HEK293T (cell line): ENCODE measurements around the gene EFCC1.

Source experiments
- CTCF ChIA-PET: fragments of 350-600 bp; formaldehyde crosslinking; extraction: SDS; loops from one replicate; lab custom pipeline; 2021; ENCODE audit warnings: antibody characterized with exemption, inconsistent platforms; lab: Yijun Ruan, JAX
- POLR2A ChIA-PET: fragments of 350-600 bp; formaldehyde crosslinking; extraction: SDS; loops from one replicate; lab custom pipeline; 2020; ENCODE audit warnings: antibody characterized with exemption, inconsistent platforms; lab: Yijun Ruan, JAX
- DNase-seq: peaks from one replicate; pipeline ENCODE4 v3.0.0; 2012; ENCODE audit warnings: mixed read lengths; ENCODE audit errors: extremely low spot score
- ARNT ChIP-seq: fragments of 450-650 bp; IDR thresholded peaks from 2 replicates; pipeline ENCODE4 v1.6.1; 2017; ENCODE audit warnings: mild to moderate bottlenecking
- BHLHE40 ChIP-seq: fragments of 450-650 bp; IDR thresholded peaks from 2 replicates; pipeline ENCODE4 v1.6.1; 2016; ENCODE audit warnings: mild to moderate bottlenecking, moderate library complexity, borderline replicate concordance
- CTBP1 ChIP-seq: fragments of 450-650 bp; IDR thresholded peaks from 2 replicates; pipeline ENCODE4 v1.6.1; 2016; ENCODE audit warnings: borderline replicate concordance
- ELF4 ChIP-seq: fragments of 450-650 bp; IDR thresholded peaks from 2 replicates; pipeline ENCODE4 v1.6.1; 2017; ENCODE audit warnings: antibody characterized with exemption
- FOXA1 ChIP-seq: fragments of 450-650 bp; IDR thresholded peaks from 2 replicates; pipeline ENCODE4 v1.6.1; 2016; ENCODE audit warnings: mild to moderate bottlenecking
- FOXK2 ChIP-seq: fragments of 450-650 bp; IDR thresholded peaks from 2 replicates; pipeline ENCODE4 v1.6.1; 2016; ENCODE audit warnings: mild to moderate bottlenecking
- FOXM1 ChIP-seq: fragments of 450-650 bp; IDR thresholded peaks from 2 replicates; pipeline ENCODE4 v1.6.1; 2017; ENCODE audit warnings: mild to moderate bottlenecking, borderline replicate concordance
- HDGF ChIP-seq: fragments of 450-650 bp; IDR thresholded peaks from 2 replicates; pipeline ENCODE4 v1.6.1; 2017; ENCODE audit warnings: antibody characterized with exemption, borderline replicate concordance
- L3MBTL2 ChIP-seq: fragments of 450-650 bp; conservative IDR thresholded peaks from 2 replicates; pipeline ENCODE4 v1.6.1; 2016; ENCODE audit warnings: mild to moderate bottlenecking
- LEF1 ChIP-seq: fragments of 450-650 bp; IDR thresholded peaks from 2 replicates; pipeline ENCODE4 v1.6.1; 2017; ENCODE audit warnings: mild to moderate bottlenecking, borderline replicate concordance
- NFRKB ChIP-seq: fragments of 450-650 bp; IDR thresholded peaks from 2 replicates; pipeline ENCODE4 v1.6.1; 2016; ENCODE audit warnings: mild to moderate bottlenecking, moderate library complexity
- PKNOX1 ChIP-seq: fragments of 450-650 bp; IDR thresholded peaks from 2 replicates; pipeline ENCODE4 v1.6.1; 2016
- SP1 ChIP-seq: fragments of 450-650 bp; IDR thresholded peaks from 2 replicates; pipeline ENCODE4 v1.6.1; 2017
- SUZ12 ChIP-seq: fragments of 450-650 bp; IDR thresholded peaks from 2 replicates; pipeline ENCODE4 v1.6.1; 2016; ENCODE audit warnings: mild to moderate bottlenecking
- TARDBP ChIP-seq: fragments of 450-650 bp; IDR thresholded peaks from 2 replicates; pipeline ENCODE4 v1.6.1; 2016
- ZNF384 ChIP-seq: fragments of 450-650 bp; IDR thresholded peaks from 2 replicates; pipeline ENCODE4 v1.6.1; 2016

EFCC1 gene

GRCh38 chr3:129028866-129029265 lies 27.8 kb downstream of the EFCC1 start:
- TF ChIP-seq FOXM1 (no peak), TARDBP (no peak), SUZ12 (no peak)
- no peak for DNase-seq
- POLR2A ChIA-PET = no interaction called here
- CTCF ChIA-PET = no interaction called here

DNA sequence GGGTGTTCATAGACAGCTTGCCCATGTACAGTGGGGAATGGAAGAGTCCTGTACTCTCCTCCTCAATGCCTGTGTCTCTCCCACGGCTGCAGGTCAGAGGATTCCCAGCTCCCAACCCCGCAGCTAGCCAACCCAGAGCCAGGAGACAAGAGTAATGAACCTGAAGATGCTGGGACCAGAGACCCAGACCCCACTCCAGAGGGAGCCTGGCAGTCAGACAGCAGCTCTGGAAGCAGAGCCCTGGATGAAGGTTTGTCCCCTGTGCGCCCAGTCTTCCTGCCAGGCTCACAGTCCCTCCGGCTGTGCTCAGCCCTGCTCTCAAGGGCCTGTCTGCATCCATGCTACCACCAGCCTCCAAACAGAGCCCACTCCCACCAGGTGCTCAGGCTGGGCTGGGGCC lies 29.5 kb downstream of the EFCC1 start:
- ChIA-PET POLR2A (no interaction called here), CTCF (interaction anchor here (0.7 kb wide), 1 partner anchor 23 kb away, joined by 3 read pairs; no protein-coding TSS in a partner anchor)
- no peak for DNase-seq
- TF ChIP-seq ARNT = no peak
- TF ChIP-seq CTBP1 = no peak
- TF ChIP-seq FOXK2 = no peak
- no peak for TF ChIP-seq TARDBP
- TF ChIP-seq ELF4 = no peak
- TF ChIP-seq ZNF384 = no peak
- no peak for TF ChIP-seq SUZ12

- CTCF ChIA-PET = no interaction called here
- TF ChIP-seq ELF4 (no peak), FOXM1 (no peak), SP1 (no peak), ZNF384 (no peak), NFRKB (no peak), HDGF (no peak), LEF1 (no peak), L3MBTL2 (no peak), SUZ12 (no peak), CTBP1 (no peak), FOXK2 (no peak)
Measured at GRCh38 chr3:129031476-129032215, 30.5 kb downstream of the EFCC1 start.

DNA sequence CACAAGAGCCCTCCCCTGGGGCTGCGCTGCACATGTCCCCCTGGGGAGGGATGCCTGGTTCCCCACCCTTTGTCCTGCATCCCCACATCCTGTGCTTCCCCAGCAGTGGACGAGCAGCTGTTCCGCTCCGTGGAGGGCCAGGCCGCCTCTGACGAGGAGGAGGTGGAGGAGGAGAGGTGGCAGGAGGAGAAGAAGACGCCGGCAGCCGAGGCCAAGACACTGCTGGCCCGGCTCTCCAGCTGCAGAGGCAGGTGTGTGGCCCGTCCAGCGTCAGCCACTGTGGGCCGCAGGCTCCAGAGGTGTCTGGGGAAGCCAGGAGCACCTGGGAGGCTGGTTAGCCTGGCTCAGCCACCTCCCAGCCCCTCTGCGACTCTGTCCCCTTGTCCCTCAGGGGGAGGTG lies 31.6 kb downstream of the EFCC1 start:
- CTCF ChIA-PET = no interaction called here
- TF ChIP-seq LEF1 (no peak), TARDBP (no peak), FOXK2 (no peak), PKNOX1 (no peak), NFRKB (no peak), ZNF384 (no peak), ELF4 (no peak), FOXM1 (no peak), FOXA1 (no peak), SP1 (no peak), HDGF (no peak), SUZ12 (no peak), BHLHE40 (no peak), CTBP1 (no peak), ARNT (no peak)
- no peak for DNase-seq
- POLR2A ChIA-PET = no interaction called here

More at GRCh38 chr3:129031476-129032215, 30.5 kb downstream of the EFCC1 start:
- POLR2A ChIA-PET = no interaction called here
- DNase-seq = no peak

GRCh38 chr3:129033151-129033550 lies 32.0 kb downstream of the EFCC1 start:
- TF ChIP-seq ELF4 = no peak
- no peak for TF ChIP-seq TARDBP
- TF ChIP-seq PKNOX1 = no peak
- no peak for TF ChIP-seq ARNT
- no peak for TF ChIP-seq L3MBTL2
- no peak for TF ChIP-seq LEF1
- no peak for TF ChIP-seq FOXA1
- no peak for TF ChIP-seq HDGF
- CTCF ChIA-PET = interaction anchor here (1.6 kb wide), 1 partner anchor 20 kb away, joined by 7 read pairs; no protein-coding TSS in a partner anchor
- POLR2A ChIA-PET = no interaction called here
- no peak for DNase-seq

GRCh38 chr3:129033633-129034321 lies 32.7 kb downstream of the EFCC1 start:
- TF ChIP-seq CTBP1 = no peak
- TF ChIP-seq SUZ12 = no peak
- TF ChIP-seq PKNOX1 = no peak
- TF ChIP-seq FOXK2 = no peak
- TF ChIP-seq TARDBP = no peak
- no peak for DNase-seq
- ChIA-PET POLR2A (no interaction called here), CTCF (interaction anchor here (1.6 kb wide), 1 partner anchor 20 kb away, joined by 7 read pairs; no protein-coding TSS in a partner anchor)
